Colonic mucosa (tissue), 4 donors: Measurements from ENCODE around the gene KCNA10. TPM values are rescaled to one million over a fixed set of nuclear protein-coding genes. Genes with fewer than 3 reads are reported as not detected.

Experiments used
- DNase-seq: peaks from one replicate; pipeline ENCODE4 v3.0.0-alpha.2; 2020
- H3K27ac ChIP-seq: fragments of 200-600 bp; one replicate; pipeline ENCODE4 v1.8.0; 2021
- H3K27me3 ChIP-seq: fragments of 200-600 bp; one replicate; pipeline ENCODE4 v1.8.0; 2021
- H3K36me3 ChIP-seq: fragments of 200-600 bp; one replicate; pipeline ENCODE4 v1.8.0; 2021
- H3K4me1 ChIP-seq: fragments of 200-600 bp; one replicate; pipeline ENCODE4 v1.8.0; 2021; ENCODE audit warnings: mild to moderate bottlenecking
- H3K4me3 ChIP-seq: fragments of 200-600 bp; one replicate; pipeline ENCODE4 v1.8.0; 2021
- H3K9ac ChIP-seq, 2 donors: one replicate each; pipeline ENCODE4 v1.7.0; 2013; ENCODE audit warnings: control low read depth in 2 of 2, low read depth in 2 of 2, low read length in 2 of 2
- H3K9me3 ChIP-seq: fragments of 200-600 bp; one replicate; pipeline ENCODE4 v1.8.0; 2021
- CTCF ChIP-seq: fragments of 200-600 bp; IDR thresholded peaks from one replicate; pipeline ENCODE4 v1.8.0; 2022; ENCODE audit warnings: antibody characterized with exemption, mild to moderate bottlenecking
- intact Hi-C: fragments of 100-400 bp; cut with DNase I; formaldehyde crosslinking; loops from one replicate; pipeline ENCODE4 v1.14.1; 2022
- total RNA-seq, 2 donors: library from RNA; stranded (reverse); fragmentation: NEBNext Ultra II Directional in 1 of 2; extraction: Animal tissue kit (Norgen Biotek cat#: 25700) in 1 of 2; gene quantifications; one replicate each; pipeline ENCODE4 v1.2.1, GENCODE V29; 2021
- donor health status: healthy.
- donor health status: DM: no; HTN: no; CAD: no.
- donor health status: DM: no; HTN: no; CAD: no.

Gene KCNA10
- total RNA-seq = not detected

- intact Hi-C loops = no loop called here
- Histone ChIP-seq H3K27me3 (no peaks in the 10 kb centered on the region), H3K4me3 (no peak within 1 kb of the TSS), H3K4me1 (no peaks in the 10 kb centered on the region), H3K9me3 (no peaks in the 10 kb centered on the region), H3K36me3 (no peaks in the 10 kb centered on the region), H3K9ac (no peak within 1 kb of the TSS), H3K27ac (no peak within 1 kb of the TSS)
- TF ChIP-seq CTCF = no peak
- no peak for DNase-seq
Observed at GRCh38 chr1:110519125-110519810, at the start of gene KCNA10. TSS of gene KCNA10 (minus strand) at chr1:110519175. CDS start at chr1:110518787, 388 bp downstream.

GRCh38 chr1:110566836-110567235, 47.9 kb upstream of the KCNA10 start:
- DNase-seq = no peak
- no peak overlapping the region for H3K4me3 ChIP-seq
- no peaks in the 10 kb centered on the region for H3K4me1 ChIP-seq
- H3K9me3 ChIP-seq = no peaks in the 10 kb centered on the region
- H3K36me3 ChIP-seq = no peaks in the 10 kb centered on the region
- no peak overlapping the region for H3K27ac ChIP-seq
- no peak for TF ChIP-seq CTCF
- H3K27me3 ChIP-seq = no peaks in the 10 kb centered on the region
- H3K9ac ChIP-seq = no peak overlapping the region
- intact Hi-C loops = no loop called here

- H3K4me3 ChIP-seq = no peak overlapping the region
- DNase-seq = no peak
- H3K27me3 ChIP-seq = no peaks in the 10 kb centered on the region
- H3K9ac ChIP-seq = no peak overlapping the region
- intact Hi-C loops = no loop called here
- H3K27ac ChIP-seq = no peak overlapping the region
- no peak for TF ChIP-seq CTCF
- H3K36me3 ChIP-seq = no peaks in the 10 kb centered on the region
- no peaks in the 10 kb centered on the region for H3K9me3 ChIP-seq
- no peaks in the 10 kb centered on the region for H3K4me1 ChIP-seq
Observed at GRCh38 chr1:110565565-110565964, 46.6 kb upstream of the KCNA10 start.

GRCh38 chr1:110563089-110563488, 44.1 kb upstream of the KCNA10 start:
- H3K36me3 ChIP-seq = no peaks in the 10 kb centered on the region
- no peak overlapping the region for H3K9ac ChIP-seq
- no peaks in the 10 kb centered on the region for H3K27me3 ChIP-seq
- TF ChIP-seq CTCF = no peak
- intact Hi-C loops = no loop called here
- DNase-seq = no peak
- H3K4me1 ChIP-seq = no peaks in the 10 kb centered on the region
- no peaks in the 10 kb centered on the region for H3K9me3 ChIP-seq
- H3K4me3 ChIP-seq = no peak overlapping the region
- no peak overlapping the region for H3K27ac ChIP-seq

GRCh38 chr1:110561596-110561995, 42.6 kb upstream of the KCNA10 start:
- DNase-seq = no peak
- no peak overlapping the region for H3K9ac ChIP-seq
- H3K4me3 ChIP-seq = no peak overlapping the region
- no peaks in the 10 kb centered on the region for H3K9me3 ChIP-seq
- TF ChIP-seq CTCF = no peak
- no peaks in the 10 kb centered on the region for H3K27me3 ChIP-seq
- no peaks in the 10 kb centered on the region for H3K36me3 ChIP-seq
- H3K27ac ChIP-seq = no peak overlapping the region
- H3K4me1 ChIP-seq = no peaks in the 10 kb centered on the region
- intact Hi-C loops = no loop called here
